ENCODE results near the gene BCAS3.

The BCAS3 gene

DNA sequence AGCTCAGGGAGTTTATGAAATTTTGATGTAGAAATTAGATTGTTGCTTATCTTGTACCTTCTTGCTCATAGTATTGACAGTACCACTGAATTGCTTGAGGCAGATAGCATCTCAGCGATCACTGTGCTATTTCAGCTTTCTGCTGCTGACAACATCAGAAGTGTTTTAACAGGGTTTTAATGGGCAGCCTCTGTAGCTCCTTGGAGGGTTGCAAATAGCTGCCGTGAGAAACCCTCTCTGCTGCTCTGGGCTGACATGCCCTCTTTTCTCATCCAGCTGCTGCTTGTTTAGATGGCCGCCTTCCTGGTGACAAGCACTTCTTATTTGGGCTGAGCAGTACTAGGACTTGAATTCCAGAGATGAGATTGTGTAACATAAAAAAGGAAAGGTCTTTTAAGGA lies 541.8 kb downstream of the BCAS3 start:
- no peak overlapping the region for H3K4me2 ChIP-seq (ENCODE audit: low read length)
- no peak overlapping the region for H3K9ac ChIP-seq
- H3K9me3 ChIP-seq (ENCODE audit: control insufficient read depth, low read length): no peaks in the 10 kb centered on the region
- H3K27me3 ChIP-seq (ENCODE audit: control insufficient read depth, insufficient read depth, low read length): no peaks in the 10 kb centered on the region
- no peak for TF ChIP-seq CTCF (IDR thresholded peaks at IDR 0.05)
- H2AFZ ChIP-seq: no peak overlapping the region
- H3K4me3 ChIP-seq (ENCODE audit: low read depth, low read length): no peak overlapping the region
- peaks cover 3% of the 10 kb centered on the region for H3K4me1 ChIP-seq
- no peaks in the 10 kb centered on the region for H3K36me3 ChIP-seq (ENCODE audit: control insufficient read depth, insufficient read depth, low read length)
- H3K27ac ChIP-seq: no peak overlapping the region
- no peaks in the 10 kb centered on the region for H3K79me2 ChIP-seq

DNA sequence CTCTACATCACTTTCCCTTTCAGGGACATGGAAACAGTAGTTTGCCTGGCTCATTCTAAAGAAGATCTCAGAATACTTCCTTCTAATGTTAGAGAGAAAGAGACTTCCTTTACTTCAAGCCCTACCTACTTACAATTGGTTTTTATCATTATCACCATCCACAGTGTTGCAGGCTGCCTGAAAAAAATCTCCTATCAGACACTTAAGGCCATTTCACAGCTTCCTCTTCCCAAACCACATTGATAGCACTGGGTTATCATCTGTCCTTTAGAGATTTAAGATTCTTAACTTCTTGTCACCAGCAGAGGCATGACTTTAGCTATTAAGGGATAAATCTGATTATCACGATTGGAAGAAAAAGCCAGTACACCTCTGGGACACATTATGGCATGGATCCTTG lies 543.5 kb downstream of the BCAS3 start:
- no peaks in the 10 kb centered on the region for H3K79me2 ChIP-seq
- no peak overlapping the region for H3K27ac ChIP-seq
- H3K9ac ChIP-seq: no peak overlapping the region
- H3K4me3 ChIP-seq (ENCODE audit: low read depth, low read length): no peak overlapping the region
- no peak overlapping the region for H2AFZ ChIP-seq
- no peaks in the 10 kb centered on the region for H3K36me3 ChIP-seq (ENCODE audit: control insufficient read depth, insufficient read depth, low read length)
- no peak overlapping the region for H3K4me2 ChIP-seq (ENCODE audit: low read length)
- H3K9me3 ChIP-seq (ENCODE audit: control insufficient read depth, low read length): no peaks in the 10 kb centered on the region
- no peaks in the 10 kb centered on the region for H3K27me3 ChIP-seq (ENCODE audit: control insufficient read depth, insufficient read depth, low read length)
- peaks cover 3% of the 10 kb centered on the region for H3K4me1 ChIP-seq
- no peak for TF ChIP-seq CTCF (IDR thresholded peaks at IDR 0.05)

- Histone ChIP-seq H3K9me3 (ENCODE audit: control insufficient read depth, low read length) (no peaks in the 10 kb centered on the region), H3K4me1 (peaks cover 3% of the 10 kb centered on the region), H3K36me3 (ENCODE audit: control insufficient read depth, insufficient read depth, low read length) (no peaks in the 10 kb centered on the region), H3K27me3 (ENCODE audit: control insufficient read depth, insufficient read depth, low read length) (no peaks in the 10 kb centered on the region), H3K4me3 (ENCODE audit: low read depth, low read length) (no peak overlapping the region), H2AFZ (no peak overlapping the region), H3K9ac (no peak overlapping the region), H3K4me2 (ENCODE audit: low read length) (no peak overlapping the region), H3K27ac (no peak overlapping the region), H3K79me2 (no peaks in the 10 kb centered on the region)
- TF ChIP-seq CTCF (IDR thresholded peaks at IDR 0.05): no peak
Measured at GRCh38 chr17:61221597-61222471, 544.2 kb downstream of the BCAS3 start.

DNA sequence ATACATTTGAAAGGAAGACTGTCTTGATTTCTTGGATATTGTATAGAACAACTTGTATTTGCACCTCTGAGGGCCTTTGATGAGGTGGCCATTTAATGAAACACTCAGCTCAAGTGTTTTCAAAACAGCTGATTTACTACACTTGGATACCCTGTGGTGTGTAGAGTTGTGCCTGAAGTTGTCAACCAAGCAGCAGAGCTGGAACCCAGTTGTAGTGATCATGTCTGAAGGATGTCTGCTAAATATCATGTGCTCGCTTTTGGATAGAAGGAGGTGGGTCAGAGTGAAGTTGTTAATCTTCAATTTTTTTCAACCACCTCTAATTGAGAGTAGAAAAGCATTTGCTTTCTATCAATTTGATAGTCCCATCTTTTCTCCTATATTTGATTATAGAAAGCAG lies 546.1 kb downstream of the BCAS3 start:
- no peak for TF ChIP-seq CTCF (IDR thresholded peaks at IDR 0.05)
- H2AFZ ChIP-seq: no peak overlapping the region
- no peaks in the 10 kb centered on the region for H3K79me2 ChIP-seq
- H3K27me3 ChIP-seq (ENCODE audit: control insufficient read depth, insufficient read depth, low read length): no peaks in the 10 kb centered on the region
- H3K4me3 ChIP-seq (ENCODE audit: low read depth, low read length): no peak overlapping the region
- no peak overlapping the region for H3K9ac ChIP-seq
- no peak overlapping the region for H3K4me2 ChIP-seq (ENCODE audit: low read length)
- H3K36me3 ChIP-seq (ENCODE audit: control insufficient read depth, insufficient read depth, low read length): no peaks in the 10 kb centered on the region
- peaks cover 3% of the 10 kb centered on the region for H3K4me1 ChIP-seq
- no peak overlapping the region for H3K27ac ChIP-seq
- no peaks in the 10 kb centered on the region for H3K9me3 ChIP-seq (ENCODE audit: control insufficient read depth, low read length)
